IPS-15b (cell line): Measurements from ENCODE around the gene SON.
"Not testable (repeated sequence)": the region's sequence is repeated elsewhere in the genome, so short reads cannot be mapped to it uniquely, and the experiment has no call there.

ENCODE experiments used
- H3K27me3 ChIP-seq: one replicate; pipeline ENCODE4 v1.6.1; 2013; ENCODE audit warnings: low read length; ENCODE audit not compliant: control insufficient read depth, insufficient read depth
- H3K36me3 ChIP-seq: one replicate; pipeline ENCODE4 v1.6.1; 2013; ENCODE audit warnings: low read length; ENCODE audit not compliant: control insufficient read depth, insufficient read depth
- H3K4me1 ChIP-seq: one replicate; pipeline ENCODE4 v1.6.1; 2013; ENCODE audit warnings: mild to moderate bottlenecking, low read length; ENCODE audit not compliant: control insufficient read depth, insufficient read depth
- H3K4me3 ChIP-seq: one replicate; pipeline ENCODE4 v1.5.1; 2013; ENCODE audit warnings: low read depth, low read length
- H3K9ac ChIP-seq: one replicate; pipeline ENCODE4 v1.6.1; 2013; ENCODE audit warnings: low read depth, mild to moderate bottlenecking, low read length
- H3K9me3 ChIP-seq: one replicate; pipeline ENCODE4 v1.6.1; 2013; ENCODE audit warnings: mild to moderate bottlenecking, low read length; ENCODE audit not compliant: control insufficient read depth, insufficient read depth

SON gene, protein sequence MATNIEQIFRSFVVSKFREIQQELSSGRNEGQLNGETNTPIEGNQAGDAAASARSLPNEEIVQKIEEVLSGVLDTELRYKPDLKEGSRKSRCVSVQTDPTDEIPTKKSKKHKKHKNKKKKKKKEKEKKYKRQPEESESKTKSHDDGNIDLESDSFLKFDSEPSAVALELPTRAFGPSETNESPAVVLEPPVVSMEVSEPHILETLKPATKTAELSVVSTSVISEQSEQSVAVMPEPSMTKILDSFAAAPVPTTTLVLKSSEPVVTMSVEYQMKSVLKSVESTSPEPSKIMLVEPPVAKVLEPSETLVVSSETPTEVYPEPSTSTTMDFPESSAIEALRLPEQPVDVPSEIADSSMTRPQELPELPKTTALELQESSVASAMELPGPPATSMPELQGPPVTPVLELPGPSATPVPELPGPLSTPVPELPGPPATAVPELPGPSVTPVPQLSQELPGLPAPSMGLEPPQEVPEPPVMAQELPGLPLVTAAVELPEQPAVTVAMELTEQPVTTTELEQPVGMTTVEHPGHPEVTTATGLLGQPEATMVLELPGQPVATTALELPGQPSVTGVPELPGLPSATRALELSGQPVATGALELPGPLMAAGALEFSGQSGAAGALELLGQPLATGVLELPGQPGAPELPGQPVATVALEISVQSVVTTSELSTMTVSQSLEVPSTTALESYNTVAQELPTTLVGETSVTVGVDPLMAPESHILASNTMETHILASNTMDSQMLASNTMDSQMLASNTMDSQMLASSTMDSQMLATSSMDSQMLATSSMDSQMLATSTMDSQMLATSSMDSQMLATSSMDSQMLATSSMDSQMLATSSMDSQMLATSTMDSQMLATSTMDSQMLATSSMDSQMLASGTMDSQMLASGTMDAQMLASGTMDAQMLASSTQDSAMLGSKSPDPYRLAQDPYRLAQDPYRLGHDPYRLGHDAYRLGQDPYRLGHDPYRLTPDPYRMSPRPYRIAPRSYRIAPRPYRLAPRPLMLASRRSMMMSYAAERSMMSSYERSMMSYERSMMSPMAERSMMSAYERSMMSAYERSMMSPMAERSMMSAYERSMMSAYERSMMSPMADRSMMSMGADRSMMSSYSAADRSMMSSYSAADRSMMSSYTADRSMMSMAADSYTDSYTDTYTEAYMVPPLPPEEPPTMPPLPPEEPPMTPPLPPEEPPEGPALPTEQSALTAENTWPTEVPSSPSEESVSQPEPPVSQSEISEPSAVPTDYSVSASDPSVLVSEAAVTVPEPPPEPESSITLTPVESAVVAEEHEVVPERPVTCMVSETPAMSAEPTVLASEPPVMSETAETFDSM (N-terminal part only)

DNA sequence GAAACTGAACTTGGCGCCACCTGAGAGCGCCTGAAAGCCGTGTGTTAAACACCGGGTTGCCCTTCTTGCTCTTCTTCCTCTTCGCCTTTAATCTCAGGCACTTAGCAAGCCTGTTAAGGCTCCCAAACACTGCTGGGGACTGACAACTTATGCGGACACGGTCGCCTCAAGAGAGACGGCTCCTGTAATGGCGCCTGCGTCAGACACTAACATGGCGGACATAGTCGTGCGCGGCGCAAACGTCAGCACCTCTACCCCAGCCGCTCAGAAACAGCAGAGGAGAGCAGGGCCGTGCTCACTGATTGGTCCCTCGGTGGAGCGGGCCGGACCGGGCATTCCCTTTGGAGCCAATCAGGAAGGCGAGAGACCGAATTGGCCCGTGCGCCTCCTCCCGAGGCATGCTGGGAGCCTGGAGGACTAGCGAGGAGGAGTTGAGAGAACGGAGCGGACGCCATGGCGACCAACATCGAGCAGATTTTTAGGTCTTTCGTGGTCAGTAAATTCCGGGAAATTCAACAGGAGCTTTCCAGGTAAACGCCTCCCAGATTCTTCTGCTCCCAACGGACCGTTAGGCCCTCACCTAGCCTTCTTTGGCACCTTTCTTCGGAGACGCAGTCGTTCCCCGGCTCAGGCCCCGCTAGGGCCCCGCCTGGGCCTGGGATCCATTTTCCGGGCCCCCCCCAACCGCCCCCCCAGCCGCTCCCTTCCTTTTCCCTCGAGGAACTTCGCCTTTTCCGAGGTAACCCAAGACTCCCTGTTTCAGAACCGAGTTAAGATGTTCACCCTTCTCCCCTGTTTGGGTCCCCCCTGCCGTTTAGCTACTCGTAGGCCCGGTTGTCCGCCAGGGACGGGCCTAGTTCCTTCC, at the start of gene SON:
TSS of gene SON (plus strand) at position 399 of the 865 bp plus-strand sequence. CDS start at position 454, 55 bp downstream.
- Histone ChIP-seq H3K9me3 (no peaks in the 10 kb centered on the region), H3K9ac (peak within 1 kb of the TSS; percentile 100), H3K27me3 (no peaks in the 10 kb centered on the region), H3K4me3 (peak within 1 kb of the TSS; percentile 98), H3K36me3 (peaks cover 17% of the 10 kb centered on the region), H3K4me1 (peaks cover 8% of the 10 kb centered on the region)

DNA sequence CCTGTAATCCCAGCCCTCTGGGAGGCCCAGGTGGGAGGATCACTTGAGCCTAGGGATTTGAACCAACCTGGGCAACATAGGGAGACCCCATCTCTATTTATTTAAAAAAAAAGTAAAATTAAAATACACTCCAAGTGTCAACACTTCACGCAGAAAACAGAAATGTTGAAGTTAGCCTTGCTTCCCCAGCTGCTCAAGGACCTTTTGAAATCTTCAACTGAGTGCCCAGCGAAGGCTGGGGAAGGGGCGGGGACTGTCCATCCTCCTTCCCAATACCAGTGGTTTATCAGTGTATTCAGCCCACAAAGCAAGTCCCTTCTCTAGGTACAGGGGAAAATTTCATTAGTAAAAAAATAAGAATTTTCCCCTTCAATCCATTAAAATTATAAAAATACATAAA, 49.1 kb upstream of the SON start:
- H3K9ac ChIP-seq = no peak overlapping the region
- H3K27me3 ChIP-seq = no peaks in the 10 kb centered on the region
- H3K36me3 ChIP-seq = peaks cover 2% of the 10 kb centered on the region
- peaks cover 9% of the 10 kb centered on the region for H3K4me1 ChIP-seq
- no peaks in the 10 kb centered on the region for H3K9me3 ChIP-seq
- H3K4me3 ChIP-seq = no peak overlapping the region

DNA sequence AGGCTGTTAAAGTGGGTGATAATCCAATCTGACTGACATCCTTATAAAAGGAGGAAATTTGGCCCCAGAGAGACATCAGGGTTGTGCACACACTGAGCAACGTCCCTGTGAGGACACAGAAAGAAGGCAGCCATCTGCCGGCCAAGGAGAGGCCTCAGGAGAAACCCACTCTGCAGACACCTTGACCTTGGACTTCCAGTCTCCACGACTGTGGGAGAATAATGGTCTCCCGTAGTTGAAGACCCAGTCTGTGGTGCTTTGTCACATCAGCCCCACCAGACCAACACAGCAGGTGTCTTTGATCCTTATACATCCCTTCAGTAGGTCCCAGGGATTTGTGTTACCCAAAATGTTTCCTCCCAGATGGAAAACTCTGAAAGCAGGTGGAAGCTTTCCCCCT, 47.1 kb upstream of the SON start:
- Histone ChIP-seq H3K4me3 (no peak overlapping the region), H3K27me3 (no peaks in the 10 kb centered on the region), H3K9ac (no peak overlapping the region), H3K36me3 (no peaks in the 10 kb centered on the region), H3K4me1 (peaks cover 9% of the 10 kb centered on the region), H3K9me3 (no peaks in the 10 kb centered on the region)

DNA sequence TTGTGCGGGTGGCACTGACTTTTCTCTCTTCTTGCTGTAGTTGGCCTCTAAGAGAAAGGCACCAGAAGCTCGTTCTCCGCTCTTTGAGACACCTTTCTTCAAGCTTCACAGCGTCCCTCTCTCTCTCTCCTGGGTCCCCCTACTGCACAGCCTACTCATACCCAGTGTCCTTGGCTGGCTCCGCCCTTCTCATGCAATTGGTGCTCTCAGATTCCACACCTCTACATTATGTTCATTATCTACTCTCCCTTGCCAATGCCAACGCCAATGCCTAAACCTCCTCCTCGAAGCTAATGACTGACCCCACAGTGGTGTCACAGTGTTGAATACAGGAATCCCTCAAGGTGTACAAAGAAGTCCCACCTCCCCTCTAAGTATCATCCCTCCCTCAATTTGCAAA, 46.5 kb upstream of the SON start:
- H3K27me3 ChIP-seq = no peaks in the 10 kb centered on the region
- no peaks in the 10 kb centered on the region for H3K9me3 ChIP-seq
- H3K4me1 ChIP-seq = peaks cover 9% of the 10 kb centered on the region
- H3K4me3 ChIP-seq = no peak overlapping the region
- H3K9ac ChIP-seq = no peak overlapping the region
- H3K36me3 ChIP-seq = no peaks in the 10 kb centered on the region

GRCh38 chr21:33505833-33506232, 37.0 kb upstream of the SON start:
- Histone ChIP-seq H3K4me3 (no peak overlapping the region), H3K27me3 (no peaks in the 10 kb centered on the region), H3K36me3 (peaks cover 42% of the 10 kb centered on the region), H3K9ac (no peak overlapping the region), H3K9me3 (no peaks in the 10 kb centered on the region), H3K4me1 (no peaks in the 10 kb centered on the region)

DNA sequence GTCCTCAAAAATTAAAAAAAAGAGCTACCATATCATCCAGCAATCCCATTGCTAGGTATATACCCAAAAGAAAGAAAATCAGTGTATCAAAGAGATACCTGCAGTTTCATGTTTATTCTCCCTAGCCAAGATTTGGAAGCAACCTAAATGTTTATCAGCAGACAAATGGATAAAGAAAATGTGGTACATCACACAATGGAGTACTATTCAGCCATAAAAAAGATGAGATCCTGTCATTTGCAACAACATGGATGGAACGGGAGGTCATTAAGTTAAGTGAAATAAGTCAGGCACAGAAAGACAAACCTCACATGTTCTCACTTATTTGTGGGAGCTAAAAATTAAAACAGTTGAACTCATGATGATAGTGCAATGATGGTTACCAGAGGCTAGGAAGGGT, 35.8 kb upstream of the SON start:
- not testable (repeated sequence) for H3K9ac ChIP-seq, H3K4me1 ChIP-seq, H3K9me3 ChIP-seq, H3K4me3 ChIP-seq, H3K27me3 ChIP-seq
- peaks cover 52% of the 10 kb centered on the region for H3K36me3 ChIP-seq

DNA sequence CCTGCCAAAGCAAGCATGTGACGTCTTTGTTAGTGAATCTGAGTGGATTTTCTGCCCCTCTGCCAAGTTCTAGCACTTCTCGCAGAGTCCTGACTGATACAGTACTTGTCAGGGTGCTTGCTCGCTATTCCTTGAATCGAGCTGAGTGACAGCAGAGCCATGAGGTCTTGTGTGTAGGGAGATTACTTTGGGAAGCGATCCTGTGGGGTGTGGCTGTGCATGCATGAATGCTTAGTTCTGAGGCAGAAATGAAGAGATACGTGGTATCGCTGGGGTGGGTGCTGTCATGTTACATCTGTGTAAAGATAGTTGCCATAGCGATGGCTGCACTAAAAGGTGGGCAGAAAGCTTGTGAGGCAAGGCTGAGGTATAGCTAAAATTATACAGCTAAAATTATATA, 32.0 kb upstream of the SON start:
- Histone ChIP-seq H3K36me3 (peaks cover 49% of the 10 kb centered on the region), H3K4me3 (no peak overlapping the region), H3K9ac (no peak overlapping the region), H3K4me1 (no peaks in the 10 kb centered on the region), H3K27me3 (no peaks in the 10 kb centered on the region), H3K9me3 (no peaks in the 10 kb centered on the region)

DNA sequence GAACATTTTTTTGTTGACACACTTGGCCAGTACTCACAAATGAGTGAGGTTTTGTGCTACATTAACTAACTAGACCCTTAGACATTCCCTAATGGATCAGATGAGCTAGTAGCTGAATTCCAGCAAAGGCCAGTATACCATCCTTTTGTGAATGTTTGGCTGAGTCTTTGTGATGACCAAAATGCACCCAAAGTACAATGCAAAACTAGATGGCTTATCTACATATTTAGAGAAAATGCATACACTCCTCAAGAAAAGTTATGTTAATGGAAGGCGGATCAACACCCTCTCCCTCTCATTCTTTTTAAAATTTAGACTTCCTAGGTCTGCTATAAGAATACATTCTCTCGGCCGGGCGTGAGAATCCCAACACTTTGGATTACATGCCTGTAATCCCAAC, 31.2 kb upstream of the SON start:
- no peak overlapping the region for H3K4me3 ChIP-seq
- H3K9me3 ChIP-seq = no peaks in the 10 kb centered on the region
- no peaks in the 10 kb centered on the region for H3K27me3 ChIP-seq
- H3K9ac ChIP-seq = no peak overlapping the region
- H3K36me3 ChIP-seq = peaks cover 53% of the 10 kb centered on the region
- no peaks in the 10 kb centered on the region for H3K4me1 ChIP-seq

- H3K36me3 ChIP-seq = peaks cover 53% of the 10 kb centered on the region
- no peaks in the 10 kb centered on the region for H3K27me3 ChIP-seq
- no peaks in the 10 kb centered on the region for H3K4me1 ChIP-seq
- no peak overlapping the region for H3K4me3 ChIP-seq
- no peaks in the 10 kb centered on the region for H3K9me3 ChIP-seq
- H3K9ac ChIP-seq = no peak overlapping the region
Observed at GRCh38 chr21:33512481-33512880, 30.4 kb upstream of the SON start.

DNA sequence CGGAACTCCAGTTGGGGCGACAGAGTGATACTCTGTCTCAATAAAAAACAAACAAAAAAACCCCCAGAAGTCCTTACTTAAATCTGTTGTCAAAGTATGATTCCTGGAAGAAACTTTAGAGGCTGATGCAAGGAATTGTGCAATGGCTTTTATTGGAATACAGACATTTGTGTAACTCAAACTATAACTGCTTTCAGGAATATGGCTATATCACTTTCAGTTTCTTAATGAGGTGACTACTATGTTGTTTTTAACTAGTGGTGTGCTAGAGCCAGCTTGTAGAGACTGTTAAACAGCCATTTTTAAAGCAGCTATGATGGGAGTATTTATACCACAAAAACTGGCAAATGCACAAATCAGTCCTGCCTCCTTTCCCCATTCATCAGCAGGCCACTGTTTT, 28.6 kb upstream of the SON start:
- Histone ChIP-seq H3K27me3 (no peaks in the 10 kb centered on the region), H3K9me3 (no peaks in the 10 kb centered on the region), H3K4me3 (no peak overlapping the region), H3K36me3 (peaks cover 59% of the 10 kb centered on the region), H3K9ac (no peak overlapping the region), H3K4me1 (no peaks in the 10 kb centered on the region)

- H3K9me3 ChIP-seq = no peaks in the 10 kb centered on the region
- no peaks in the 10 kb centered on the region for H3K27me3 ChIP-seq
- H3K4me1 ChIP-seq = no peaks in the 10 kb centered on the region
- peaks cover 41% of the 10 kb centered on the region for H3K36me3 ChIP-seq
- H3K9ac ChIP-seq = no peak overlapping the region
- H3K4me3 ChIP-seq = no peak overlapping the region
Observed at GRCh38 chr21:33518899-33519298, 23.9 kb upstream of the SON start.
